ENCODE data around the gene DSTYK. TPM values are rescaled to one million over a fixed set of nuclear protein-coding genes. Genes with fewer than 3 reads are reported as not detected.
"Not testable (repeated sequence)": the region's sequence is repeated elsewhere in the genome, so short reads cannot be mapped to it uniquely, and the experiment has no call there.

Gene DSTYK
- total RNA-seq, 2 experiments from 2014 or later: 13.2 to 13.3 TPM

DNA sequence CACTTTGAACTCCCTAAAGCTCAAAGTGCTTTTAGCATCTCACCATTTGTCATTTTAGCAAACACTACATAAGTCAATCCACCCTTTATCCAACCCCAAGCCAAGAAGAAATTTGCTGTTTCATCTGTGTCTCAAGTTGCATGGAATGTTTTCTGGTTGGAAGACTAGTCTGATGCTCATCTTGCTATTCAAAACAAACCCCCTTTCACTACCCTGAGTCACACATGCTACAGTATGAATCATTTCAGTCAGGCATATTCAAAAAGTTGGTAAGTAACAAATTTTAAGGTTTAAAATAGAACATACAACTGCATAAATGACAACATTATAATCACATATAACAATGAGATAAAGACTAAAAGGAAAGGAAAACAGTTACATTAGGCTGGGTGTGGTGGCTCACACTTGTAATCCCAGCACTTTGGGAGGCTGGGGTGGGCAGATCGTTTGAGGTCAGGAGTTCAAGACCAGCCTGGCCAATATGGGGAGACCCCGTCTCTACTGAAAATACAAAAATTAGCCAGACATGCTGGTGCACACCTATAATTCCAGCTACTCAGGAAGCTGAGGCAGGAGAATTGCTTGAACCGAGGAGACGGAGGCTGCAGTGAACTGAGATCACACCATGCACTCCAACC, 38.7 kb downstream of the DSTYK start:
- POLR2A ChIA-PET: no interaction called here
- Mint-ChIP-seq H3K4me1 (peaks cover 31% of the 10 kb centered on the region), H3K27me3 (no peaks in the 10 kb centered on the region), H3K4me3 (no peak overlapping the region), H3K36me3 (peaks cover 31% of the 10 kb centered on the region), H3K9me3 (no peaks in the 10 kb centered on the region), H3K27ac (no peak overlapping the region)
- DNase-seq: no peak
- no peak for ATAC-seq (ENCODE audit: low read depth)

DNA sequence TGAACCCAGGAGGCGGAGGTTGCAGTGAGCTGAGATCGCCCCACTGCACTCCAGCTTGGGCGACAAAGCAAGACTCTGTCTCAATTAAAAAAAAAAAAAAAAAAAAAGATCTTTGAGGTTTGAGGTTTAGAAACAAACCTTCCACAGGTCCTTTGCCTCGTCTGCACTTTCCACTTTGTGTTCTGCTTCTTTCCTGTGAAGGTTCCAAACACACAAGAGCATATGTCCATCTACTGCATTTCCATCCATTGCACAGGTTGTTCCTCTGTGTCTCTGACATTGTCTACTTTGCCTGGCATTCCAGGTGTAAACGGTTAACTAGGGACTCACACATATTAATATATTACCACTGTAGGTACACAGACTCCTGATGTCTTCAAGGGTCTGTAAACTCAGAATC, 40.1 kb downstream of the DSTYK start:
- H3K27ac Mint-ChIP-seq: peak overlapping the region; percentile 37
- peak overlapping the region; percentile 72 for H3K4me3 Mint-ChIP-seq
- H3K27me3 Mint-ChIP-seq: no peaks in the 10 kb centered on the region
- H3K36me3 Mint-ChIP-seq: peaks cover 37% of the 10 kb centered on the region
- peaks cover 31% of the 10 kb centered on the region for H3K4me1 Mint-ChIP-seq
- DNase-seq (no peak), ATAC-seq (ENCODE audit: low read depth) (peak; percentile 60)
- POLR2A ChIA-PET: interaction anchor here (0.7 to 0.8 kb wide), 2 partner anchors 15 to 39 kb away, joined by 4 read pairs; no protein-coding TSS in a partner anchor
- H3K9me3 Mint-ChIP-seq: no peaks in the 10 kb centered on the region

DNA sequence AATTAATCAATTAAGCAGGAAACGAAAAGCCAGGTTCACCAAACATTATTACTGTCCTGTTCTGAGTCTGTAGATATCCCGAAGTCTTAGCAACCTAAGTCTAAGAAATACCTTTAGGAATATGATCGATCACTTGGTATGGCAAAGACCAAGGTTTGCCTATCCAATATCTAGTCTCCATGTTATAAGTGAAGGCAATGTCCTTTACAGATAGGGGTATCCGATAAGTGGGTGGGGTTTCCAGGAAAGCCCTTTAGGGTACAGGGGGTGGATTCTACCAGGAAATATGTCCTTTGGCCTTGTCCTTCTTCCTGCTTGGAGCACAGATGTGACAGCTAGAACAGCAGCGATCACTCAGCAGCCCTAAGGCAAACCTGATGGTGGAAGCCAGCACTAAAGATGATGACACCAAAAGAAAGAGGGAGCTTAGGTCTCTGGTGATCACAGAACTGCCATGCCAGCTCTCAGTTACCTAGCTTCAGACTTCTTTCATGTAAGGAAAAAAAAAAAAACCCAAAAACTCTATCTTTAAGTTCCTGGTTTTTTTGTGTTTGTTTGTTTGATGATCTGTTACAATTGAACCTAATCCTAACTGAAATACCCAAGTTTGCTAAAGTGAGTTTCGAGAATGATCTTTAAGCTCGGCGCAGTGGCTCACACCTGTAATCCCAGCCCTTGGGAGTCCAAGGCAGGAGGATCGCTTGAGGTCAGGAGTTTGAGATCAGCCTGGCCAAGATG, 40.8 kb downstream of the DSTYK start:
- no peaks in the 10 kb centered on the region for H3K9me3 Mint-ChIP-seq
- peak overlapping the region; percentile 72 for H3K4me3 Mint-ChIP-seq
- peaks cover 36% of the 10 kb centered on the region for H3K36me3 Mint-ChIP-seq
- DNase-seq (no peak), ATAC-seq (ENCODE audit: low read depth) (no peak)
- peak overlapping the region; percentile 37 for H3K27ac Mint-ChIP-seq
- no peaks in the 10 kb centered on the region for H3K27me3 Mint-ChIP-seq
- POLR2A ChIA-PET: interaction anchor here (0.7 to 0.8 kb wide), 3 partner anchors 15 to 58 kb away, joined by 3 to 4 read pairs (median 4); no protein-coding TSS in a partner anchor
- peaks cover 31% of the 10 kb centered on the region for H3K4me1 Mint-ChIP-seq

DNA sequence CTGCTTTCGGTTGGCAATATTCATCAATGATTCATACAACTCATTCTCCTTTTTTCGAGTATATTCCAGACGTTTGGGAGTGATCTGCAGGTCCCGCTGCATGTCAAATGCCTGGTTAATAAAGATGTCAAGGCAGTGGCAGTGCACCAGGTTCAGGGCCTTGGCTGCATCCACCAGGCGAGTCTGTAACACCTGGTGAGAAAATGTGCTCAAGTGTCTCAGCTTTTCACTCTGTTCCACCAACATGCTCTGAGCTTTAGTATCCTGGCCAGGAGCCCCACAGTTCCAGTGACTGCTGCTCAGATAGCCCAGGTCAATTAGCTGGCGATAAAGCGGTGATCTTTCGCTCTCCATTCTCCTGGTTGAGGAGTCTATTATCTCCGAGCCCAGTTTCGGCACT, 42.3 kb downstream of the DSTYK start:
- ATAC-seq (ENCODE audit: low read depth) (no peak), DNase-seq (no peak)
- Mint-ChIP-seq H3K4me1 (peaks cover 31% of the 10 kb centered on the region), H3K4me3 (no peak overlapping the region), H3K27me3 (no peaks in the 10 kb centered on the region), H3K27ac (no peak overlapping the region), H3K36me3 (peaks cover 45% of the 10 kb centered on the region), H3K9me3 (no peaks in the 10 kb centered on the region)
- POLR2A ChIA-PET: no interaction called here

DNA sequence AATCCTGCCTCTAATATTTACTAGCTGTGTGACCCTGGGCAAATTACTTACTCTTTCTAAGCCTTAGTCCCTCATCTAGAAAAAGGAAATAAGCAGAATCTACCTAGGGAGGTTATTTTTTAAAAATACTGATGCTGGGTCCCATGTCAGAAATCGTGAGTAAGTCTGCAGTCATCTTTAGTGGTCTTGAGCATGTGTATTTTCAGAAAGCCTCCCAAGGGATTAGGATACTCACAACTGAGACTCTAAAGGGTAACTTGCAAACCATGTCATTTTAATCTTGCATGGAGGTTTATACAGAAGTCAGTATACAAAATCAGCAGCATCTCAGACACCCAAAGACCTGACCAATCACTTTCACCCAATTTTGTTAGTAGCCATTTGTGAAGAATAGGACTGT, 43.2 kb downstream of the DSTYK start:
- POLR2A ChIA-PET: no interaction called here
- no peaks in the 10 kb centered on the region for H3K9me3 Mint-ChIP-seq
- peaks cover 54% of the 10 kb centered on the region for H3K36me3 Mint-ChIP-seq
- no peak overlapping the region for H3K4me3 Mint-ChIP-seq
- H3K27ac Mint-ChIP-seq: no peak overlapping the region
- H3K27me3 Mint-ChIP-seq: no peaks in the 10 kb centered on the region
- peaks cover 37% of the 10 kb centered on the region for H3K4me1 Mint-ChIP-seq
- DNase-seq (no peak), ATAC-seq (ENCODE audit: low read depth) (no peak)

DNA sequence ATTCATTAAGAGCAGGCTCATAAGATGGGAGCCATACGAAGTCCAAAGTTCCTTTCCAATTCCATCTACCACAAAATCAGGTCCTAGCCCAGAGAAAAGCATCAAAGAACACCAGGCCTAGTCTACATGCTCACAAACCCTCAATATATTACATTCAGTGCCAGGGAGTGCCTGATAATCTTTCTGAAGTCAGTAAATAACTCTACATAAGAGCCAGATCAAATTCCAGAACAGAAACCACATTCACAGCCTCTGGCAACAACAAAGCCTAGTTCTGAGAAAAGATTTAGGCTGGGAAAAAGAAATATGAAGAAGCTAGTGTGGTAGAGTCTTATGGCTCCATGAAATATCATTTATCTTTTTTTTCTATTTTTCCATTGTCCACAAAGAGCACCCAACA, 49.2 kb downstream of the DSTYK start:
- no peak overlapping the region for H3K27ac Mint-ChIP-seq
- peaks cover 16% of the 10 kb centered on the region for H3K4me1 Mint-ChIP-seq
- H3K27me3 Mint-ChIP-seq: no peaks in the 10 kb centered on the region
- DNase-seq: no peak
- ATAC-seq (ENCODE audit: low read depth): no peak
- H3K4me3 Mint-ChIP-seq: no peak overlapping the region
- H3K9me3 Mint-ChIP-seq: peaks cover 3% of the 10 kb centered on the region
- peaks cover 71% of the 10 kb centered on the region for H3K36me3 Mint-ChIP-seq
- POLR2A ChIA-PET: no interaction called here

DNA sequence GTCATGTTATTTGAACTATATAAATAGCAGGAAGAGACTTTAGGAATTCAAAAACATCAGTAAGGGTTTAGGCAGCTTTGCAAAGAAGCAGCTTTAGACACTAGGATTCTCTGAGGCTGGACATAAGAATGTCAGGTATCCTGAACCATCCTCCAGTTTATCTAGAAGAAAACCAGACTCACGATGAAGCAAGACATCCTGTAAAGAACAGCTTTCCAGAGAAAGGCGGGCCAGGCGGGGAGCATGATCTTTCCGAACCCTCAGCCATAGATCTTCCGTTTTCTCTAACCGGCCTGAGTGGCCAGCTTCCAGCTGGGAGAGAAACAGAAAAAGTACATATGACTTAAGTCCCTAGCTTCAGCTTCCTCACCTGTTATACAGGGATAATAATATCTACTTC, 50.4 kb downstream of the DSTYK start:
- POLR2A ChIA-PET: no interaction called here
- H3K36me3 Mint-ChIP-seq: peaks cover 76% of the 10 kb centered on the region
- H3K4me1 Mint-ChIP-seq: peaks cover 16% of the 10 kb centered on the region
- ATAC-seq (ENCODE audit: low read depth) (no peak), DNase-seq (no peak)
- H3K4me3 Mint-ChIP-seq: no peak overlapping the region
- no peaks in the 10 kb centered on the region for H3K27me3 Mint-ChIP-seq
- H3K9me3 Mint-ChIP-seq: peaks cover 16% of the 10 kb centered on the region
- H3K27ac Mint-ChIP-seq: peak overlapping the region; percentile 40

DNA sequence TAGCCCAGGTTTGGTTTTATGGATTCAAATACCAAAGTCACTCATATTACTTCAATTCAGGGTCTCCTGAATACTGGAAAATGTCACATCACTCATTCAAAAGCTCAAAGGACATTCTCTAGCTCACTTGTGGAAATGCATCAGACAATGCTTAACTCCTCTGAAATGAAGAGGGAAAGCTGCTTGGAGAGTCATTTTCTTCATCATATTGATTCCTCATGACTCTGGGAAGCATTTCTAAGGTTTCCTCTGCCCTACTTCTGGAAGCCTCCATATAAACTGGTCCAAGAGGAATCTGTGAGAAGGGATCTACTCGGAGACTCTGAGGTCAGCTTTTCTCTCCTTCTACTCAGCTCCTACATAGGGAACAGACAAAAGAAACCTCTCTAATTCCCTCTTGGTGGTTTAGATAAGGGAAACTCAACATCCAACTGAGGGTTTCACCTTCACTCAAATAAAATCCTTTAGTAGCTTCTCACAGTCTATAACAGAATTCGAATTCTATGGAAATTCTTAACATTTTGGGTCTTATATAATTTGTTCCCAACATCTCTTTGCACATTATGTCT, 53.4 kb downstream of the DSTYK start:
- POLR2A ChIA-PET: no interaction called here
- H3K36me3 Mint-ChIP-seq: peaks cover 82% of the 10 kb centered on the region
- H3K4me1 Mint-ChIP-seq: peaks cover 10% of the 10 kb centered on the region
- no peak for ATAC-seq (ENCODE audit: low read depth)
- H3K4me3 Mint-ChIP-seq: no peak overlapping the region
- no peak for DNase-seq
- H3K27ac Mint-ChIP-seq: no peak overlapping the region
- no peaks in the 10 kb centered on the region for H3K27me3 Mint-ChIP-seq
- H3K9me3 Mint-ChIP-seq: peaks cover 20% of the 10 kb centered on the region

DNA sequence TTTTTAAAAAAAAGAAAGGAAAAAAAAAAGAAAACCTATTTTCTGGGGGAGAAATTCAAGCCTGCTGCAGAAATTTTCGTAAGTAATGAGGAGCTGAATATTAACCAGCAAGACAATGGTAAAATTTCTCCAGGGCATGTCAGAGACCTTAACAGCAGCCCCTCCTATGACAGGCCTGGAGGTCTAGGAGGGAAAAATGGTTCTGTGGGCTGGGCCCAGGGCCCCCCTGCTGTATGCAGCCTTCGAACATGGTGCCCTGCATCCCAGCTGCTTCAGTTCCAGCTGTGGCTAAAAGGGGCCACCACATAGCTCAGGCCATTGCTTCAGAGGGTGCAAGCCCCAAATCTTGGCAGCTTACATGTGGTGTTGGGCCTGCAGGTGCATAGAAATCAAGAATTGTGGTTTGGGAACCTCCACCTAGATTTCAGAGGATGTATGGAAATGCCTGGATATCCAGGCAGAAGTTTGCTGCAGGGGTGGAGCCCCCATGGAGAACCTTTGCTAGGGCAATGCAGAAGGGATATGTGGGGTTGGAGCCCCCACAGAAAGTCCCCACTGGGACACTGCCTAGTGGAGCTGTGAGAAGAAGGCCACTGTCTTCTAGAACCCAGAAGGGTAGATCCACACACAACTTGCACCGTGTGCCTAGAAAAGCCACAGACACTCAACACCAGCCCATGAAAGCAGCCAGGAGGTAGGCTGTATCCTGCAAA, 55.7 kb downstream of the DSTYK start:
- H3K4me1 Mint-ChIP-seq; H3K27ac Mint-ChIP-seq; H3K4me3 Mint-ChIP-seq; DNase-seq; ATAC-seq (ENCODE audit: low read depth); H3K27me3 Mint-ChIP-seq; POLR2A ChIA-PET: not testable (repeated sequence)
- peaks cover 72% of the 10 kb centered on the region for H3K36me3 Mint-ChIP-seq
- peaks cover 20% of the 10 kb centered on the region for H3K9me3 Mint-ChIP-seq

DNA sequence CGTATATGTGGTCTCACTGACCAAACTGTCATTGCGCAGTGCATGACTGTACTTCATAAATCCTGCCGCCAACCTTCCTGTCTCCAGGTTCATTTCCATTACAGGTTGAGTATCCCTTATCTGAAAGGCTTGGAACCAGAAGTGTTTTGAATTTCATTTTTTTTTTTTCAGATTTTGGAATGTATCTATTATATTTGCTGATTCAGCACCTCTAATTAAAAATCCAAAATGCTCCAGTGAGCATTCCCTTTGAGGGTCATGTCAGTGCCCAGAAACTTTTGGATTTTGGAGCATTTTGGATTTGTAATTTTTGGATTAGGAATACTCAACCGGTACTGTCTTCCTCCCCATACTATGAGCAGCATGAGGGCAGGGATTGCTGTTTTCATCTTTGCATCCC, 59.0 kb downstream of the DSTYK start:
- DNase-seq: no peak
- ATAC-seq (ENCODE audit: low read depth): no peak
- Mint-ChIP-seq H3K27me3 (no peaks in the 10 kb centered on the region), H3K9me3 (peaks cover 16% of the 10 kb centered on the region), H3K36me3 (peaks cover 53% of the 10 kb centered on the region), H3K4me1 (no peaks in the 10 kb centered on the region), H3K4me3 (no peak overlapping the region), H3K27ac (no peak overlapping the region)
- POLR2A ChIA-PET: no interaction called here

DNA sequence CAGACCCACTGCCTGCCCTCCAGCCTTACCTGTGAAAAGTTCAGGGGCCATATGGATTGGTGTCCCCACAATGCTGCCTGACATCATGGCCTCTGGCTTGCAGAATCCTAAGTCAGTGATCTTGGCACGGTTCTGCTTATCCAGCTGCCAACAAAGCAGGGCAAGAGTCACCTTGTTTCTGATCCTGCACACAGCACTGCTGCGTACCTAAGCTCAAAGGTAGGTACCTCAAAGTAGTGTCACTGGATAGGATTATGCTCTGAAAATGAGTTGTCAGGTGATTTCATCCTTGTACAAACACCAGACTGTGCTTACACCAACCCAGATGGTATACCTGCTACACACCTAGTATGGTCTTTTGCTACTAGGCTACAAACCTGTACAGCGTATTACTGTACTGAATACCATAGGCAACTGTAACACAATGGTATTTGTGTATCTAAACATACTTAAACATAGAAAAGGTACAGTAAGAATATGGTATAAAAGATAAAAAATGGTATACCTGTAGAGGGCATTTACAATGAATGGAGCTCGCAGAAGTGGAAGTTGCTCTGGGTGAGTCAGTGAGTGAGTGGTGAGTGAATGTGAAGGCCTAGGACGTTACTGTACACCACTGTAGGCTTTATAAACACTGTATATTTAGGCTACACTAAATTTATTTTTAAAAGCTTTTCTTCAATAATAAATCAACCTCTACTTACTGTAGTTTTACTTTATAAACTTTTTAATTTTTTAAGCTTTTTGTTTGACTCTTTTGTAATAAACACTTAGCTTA, 60.7 kb downstream of the DSTYK start:
- POLR2A ChIA-PET: no interaction called here
- Mint-ChIP-seq H3K27ac (no peak overlapping the region), H3K4me1 (no peaks in the 10 kb centered on the region), H3K4me3 (no peak overlapping the region), H3K36me3 (peaks cover 39% of the 10 kb centered on the region), H3K9me3 (peaks cover 3% of the 10 kb centered on the region), H3K27me3 (no peaks in the 10 kb centered on the region)
- no peak for DNase-seq
- no peak for ATAC-seq (ENCODE audit: low read depth)

DNA sequence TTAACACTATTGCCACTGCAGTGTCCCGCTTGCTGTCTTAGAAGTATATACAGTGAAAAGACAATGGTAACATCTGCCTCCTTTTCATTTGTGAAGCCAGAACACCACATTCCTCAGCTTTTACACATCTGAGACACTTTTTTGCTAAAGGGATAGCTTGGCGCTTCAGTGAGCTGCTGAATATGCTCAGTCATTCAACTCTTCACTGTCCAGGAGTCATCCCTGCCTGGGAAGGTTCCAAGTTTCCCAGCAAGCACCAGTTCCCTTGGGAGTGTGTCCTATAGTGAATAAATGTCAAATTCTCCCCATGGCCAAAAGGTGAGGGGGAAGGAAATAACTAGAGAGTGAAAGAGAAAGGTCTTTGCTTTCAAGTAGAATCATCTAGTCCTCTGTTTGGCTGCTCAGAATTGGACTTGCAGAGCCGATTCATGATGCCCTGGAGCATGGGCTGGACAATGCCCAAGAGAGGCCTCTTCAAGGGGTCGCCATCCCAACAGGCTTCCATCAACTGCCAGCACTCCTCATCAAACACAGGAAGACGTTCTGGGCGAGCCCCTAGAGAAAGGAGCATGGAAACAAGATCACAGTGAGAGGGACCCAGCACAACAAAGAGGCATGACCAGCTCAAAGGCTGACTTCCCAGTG, 64.2 kb downstream of the DSTYK start:
- DNase-seq (no peak), ATAC-seq (ENCODE audit: low read depth) (no peak)
- H3K9me3 Mint-ChIP-seq: no peaks in the 10 kb centered on the region
- no peaks in the 10 kb centered on the region for H3K27me3 Mint-ChIP-seq
- H3K36me3 Mint-ChIP-seq: peaks cover 18% of the 10 kb centered on the region
- H3K27ac Mint-ChIP-seq: no peak overlapping the region
- no peaks in the 10 kb centered on the region for H3K4me1 Mint-ChIP-seq
- POLR2A ChIA-PET: no interaction called here
- no peak overlapping the region for H3K4me3 Mint-ChIP-seq

DNA sequence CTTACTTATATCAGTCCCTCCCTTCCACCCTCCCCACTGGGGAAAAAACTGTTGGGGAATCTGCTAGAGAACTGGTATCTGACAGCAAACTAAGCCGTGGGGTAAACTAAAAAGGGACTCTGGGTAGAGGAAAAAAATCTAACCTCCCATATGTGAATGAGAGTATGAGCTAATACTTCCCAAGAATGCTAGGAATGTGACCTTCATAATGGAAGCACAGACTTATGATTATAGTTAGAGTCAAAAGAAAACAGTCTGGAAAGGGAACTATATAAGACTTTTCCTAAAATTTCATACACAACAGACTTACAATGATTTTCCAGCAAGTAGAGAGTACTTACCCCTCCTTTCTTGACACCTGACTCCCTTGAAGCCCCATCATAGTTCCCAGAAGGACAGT, 66.8 kb downstream of the DSTYK start:
- Mint-ChIP-seq H3K27ac (no peak overlapping the region), H3K36me3 (peaks cover 16% of the 10 kb centered on the region), H3K27me3 (no peaks in the 10 kb centered on the region), H3K4me3 (no peak overlapping the region), H3K4me1 (peaks cover 9% of the 10 kb centered on the region), H3K9me3 (no peaks in the 10 kb centered on the region)
- DNase-seq: no peak
- no peak for ATAC-seq (ENCODE audit: low read depth)
- POLR2A ChIA-PET: no interaction called here

Measured in activated naive CD8-positive, alpha-beta T cell treated with anti-CD3 and anti-CD28 coated beads, Interleukin-2, amount 10 ng/mL, durations not matched to agents 7 days and 5 days (primary cell).